HEK293 (cell line): ENCODE results near the gene RGS19.

Experiments used
- EGR2 ChIP-seq: fragments of 450-650 bp; formaldehyde crosslinking; IDR thresholded peaks from 2 replicates; pipeline ENCODE4 v1.5.1; 2016; ENCODE audit warnings: low read depth, missing biosample characterization, missing genetic modification characterization
- HOXC10 ChIP-seq: sonication (generic); formaldehyde crosslinking; IDR thresholded peaks from 2 replicates; pipeline ENCODE4 v1.8.1; 2023; ENCODE audit warnings: mild to moderate bottlenecking, missing genetic modification reagents
- TCF7L2 ChIP-seq: IDR thresholded peaks from 2 replicates; pipeline ENCODE4 v1.6.1; 2011; ENCODE audit warnings: low read depth, mild to moderate bottlenecking, inconsistent platforms, low read length, moderate library complexity, borderline replicate concordance
- ZBTB1 ChIP-seq: fragments of 450-650 bp; formaldehyde crosslinking; IDR thresholded peaks from 2 replicates; pipeline ENCODE4 v1.5.1; 2016; ENCODE audit warnings: missing biosample characterization, missing genetic modification characterization
- ZBTB17 ChIP-seq: fragments of 450-650 bp; formaldehyde crosslinking; IDR thresholded peaks from 2 replicates; pipeline ENCODE4 v1.5.1; 2016; ENCODE audit warnings: missing biosample characterization, missing genetic modification characterization
- ZBTB8A ChIP-seq: fragments of 450-650 bp; formaldehyde crosslinking; IDR thresholded peaks from 2 replicates; pipeline ENCODE4 v1.5.1; 2016; ENCODE audit warnings: missing biosample characterization, missing genetic modification characterization
- ZIC2 ChIP-seq: fragments of 450-650 bp; formaldehyde crosslinking; IDR thresholded peaks from 2 replicates; pipeline ENCODE4 v1.5.1; 2016; ENCODE audit warnings: missing biosample characterization, missing genetic modification characterization
- ZNF112 ChIP-seq: fragments of 450-650 bp; formaldehyde crosslinking; IDR thresholded peaks from 2 replicates; pipeline ENCODE4 v1.5.0; 2017; ENCODE audit warnings: missing biosample characterization, missing genetic modification characterization
- ZNF140 ChIP-seq: fragments of 450-650 bp; formaldehyde crosslinking; IDR thresholded peaks from 2 replicates; pipeline ENCODE4 v1.5.1; 2016; ENCODE audit warnings: missing biosample characterization, missing genetic modification characterization
- ZNF16 ChIP-seq: fragments of 450-650 bp; formaldehyde crosslinking; IDR thresholded peaks from 2 replicates; pipeline ENCODE4 v1.5.1; 2016; ENCODE audit warnings: low read depth, missing biosample characterization, missing genetic modification characterization
- ZNF23 ChIP-seq: fragments of 450-650 bp; formaldehyde crosslinking; IDR thresholded peaks from 2 replicates; pipeline ENCODE4 v1.5.1; 2016; ENCODE audit warnings: missing biosample characterization, missing genetic modification characterization, borderline replicate concordance
- ZNF266 ChIP-seq: fragments of 450-650 bp; formaldehyde crosslinking; IDR thresholded peaks from 2 replicates; pipeline ENCODE4 v1.5.1; 2016; ENCODE audit warnings: missing biosample characterization, missing genetic modification characterization, low read depth
- ZNF350 ChIP-seq: fragments of 450-650 bp; formaldehyde crosslinking; IDR thresholded peaks from 2 replicates; pipeline ENCODE4 v1.5.0; 2017; ENCODE audit warnings: missing biosample characterization, mild to moderate bottlenecking, missing genetic modification characterization
- ZNF366 ChIP-seq: fragments of 450-650 bp; formaldehyde crosslinking; conservative IDR thresholded peaks from 2 replicates; pipeline ENCODE4 v1.5.1; 2016; ENCODE audit warnings: missing biosample characterization, missing genetic modification characterization
- ZNF37A ChIP-seq: fragments of 450-650 bp; IDR thresholded peaks from 2 replicates; pipeline ENCODE4 v1.5.1; 2018; ENCODE audit warnings: missing biosample characterization, missing genetic modification characterization
- ZNF416 ChIP-seq: fragments of 450-650 bp; formaldehyde crosslinking; IDR thresholded peaks from 2 replicates; pipeline ENCODE4 v1.5.1; 2016; ENCODE audit warnings: missing biosample characterization, missing genetic modification characterization
- ZNF558 ChIP-seq: fragments of 450-650 bp; formaldehyde crosslinking; IDR thresholded peaks from 2 replicates; pipeline ENCODE4 v1.5.1; 2016; ENCODE audit warnings: missing biosample characterization, missing genetic modification characterization
- ZNF629 ChIP-seq: fragments of 450-650 bp; formaldehyde crosslinking; IDR thresholded peaks from 2 replicates; pipeline ENCODE4 v1.5.1; 2017; ENCODE audit warnings: missing biosample characterization, missing genetic modification characterization
- TF ChIP-seq, protein P1 (sequence below): fragments of 450-650 bp; formaldehyde crosslinking; IDR thresholded peaks from 2 replicates; pipeline ENCODE4 v1.5.1; 2016; ENCODE audit warnings: missing biosample characterization, missing genetic modification characterization, borderline replicate concordance
- TF ChIP-seq, protein P2 (sequence below): fragments of 450-650 bp; formaldehyde crosslinking; IDR thresholded peaks from 2 replicates; pipeline ENCODE4 v1.5.1; 2017; ENCODE audit warnings: missing biosample characterization, missing genetic modification characterization
- TF ChIP-seq, protein P3 (sequence below): fragments of 450-650 bp; formaldehyde crosslinking; IDR thresholded peaks from 2 replicates; pipeline ENCODE4 v1.5.1; 2016; ENCODE audit warnings: missing biosample characterization, missing genetic modification characterization
- TF ChIP-seq, protein P4 (sequence below): fragments of 450-650 bp; formaldehyde crosslinking; IDR thresholded peaks from 2 replicates; pipeline ENCODE4 v1.5.1; 2016; ENCODE audit warnings: missing biosample characterization, missing genetic modification characterization
- TF ChIP-seq, protein P5 (sequence below): fragments of 450-650 bp; formaldehyde crosslinking; IDR thresholded peaks from 2 replicates; pipeline ENCODE4 v1.5.1; 2016; ENCODE audit warnings: missing biosample characterization, missing genetic modification characterization
- TF ChIP-seq, protein P6 (sequence below): fragments of 450-650 bp; formaldehyde crosslinking; IDR thresholded peaks from 2 replicates; pipeline ENCODE4 v1.5.1; 2016; ENCODE audit warnings: missing biosample characterization, missing genetic modification characterization
- TF ChIP-seq, protein P7 (sequence below): fragments of 450-650 bp; formaldehyde crosslinking; IDR thresholded peaks from 2 replicates; pipeline ENCODE4 v1.5.1; 2016; ENCODE audit warnings: missing biosample characterization, missing genetic modification characterization, low read depth

Gene RGS19

DNA sequence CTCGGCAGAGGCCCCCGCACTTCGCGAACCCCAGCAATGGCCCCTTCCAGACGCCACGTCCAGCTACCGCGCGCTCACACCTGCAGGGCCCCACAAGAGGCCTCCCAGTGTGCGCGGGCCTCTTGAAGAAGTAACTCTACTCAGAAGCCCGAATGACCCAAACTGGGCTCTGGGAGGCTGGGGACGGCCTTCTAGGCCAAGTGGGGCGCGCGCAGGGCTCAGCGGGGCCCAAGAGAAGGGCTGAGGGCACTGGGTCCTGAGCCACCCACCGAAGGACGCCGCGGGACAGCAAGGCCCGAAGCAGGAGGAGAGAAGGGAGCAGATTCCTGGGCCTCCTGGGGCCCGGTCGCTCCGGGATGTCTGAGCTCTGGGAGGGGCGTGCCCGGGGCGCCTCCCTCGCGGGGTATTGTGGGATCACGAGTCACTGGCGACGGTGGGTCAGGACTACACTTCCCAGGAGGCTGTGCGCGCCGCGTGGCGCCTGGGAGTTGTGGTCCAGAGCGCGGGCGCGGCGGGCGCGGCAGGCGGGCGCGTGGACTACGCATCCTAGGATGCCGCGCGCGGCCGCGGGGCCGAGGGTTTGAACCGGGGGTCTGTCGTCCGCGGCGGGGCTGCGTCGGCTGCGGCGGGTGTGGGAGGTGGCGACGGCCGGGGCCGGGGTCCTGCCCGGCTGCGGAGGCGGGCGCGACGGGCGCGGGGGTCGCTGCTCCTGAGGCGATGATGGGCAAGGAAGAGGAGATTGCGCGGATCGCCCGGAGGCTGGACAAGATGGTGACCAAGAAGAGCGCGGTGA is 16.5 kb downstream of the RGS19 start, which contains the start of gene TCEA2 (continued):
- TF ChIP-seq, protein P1, sequence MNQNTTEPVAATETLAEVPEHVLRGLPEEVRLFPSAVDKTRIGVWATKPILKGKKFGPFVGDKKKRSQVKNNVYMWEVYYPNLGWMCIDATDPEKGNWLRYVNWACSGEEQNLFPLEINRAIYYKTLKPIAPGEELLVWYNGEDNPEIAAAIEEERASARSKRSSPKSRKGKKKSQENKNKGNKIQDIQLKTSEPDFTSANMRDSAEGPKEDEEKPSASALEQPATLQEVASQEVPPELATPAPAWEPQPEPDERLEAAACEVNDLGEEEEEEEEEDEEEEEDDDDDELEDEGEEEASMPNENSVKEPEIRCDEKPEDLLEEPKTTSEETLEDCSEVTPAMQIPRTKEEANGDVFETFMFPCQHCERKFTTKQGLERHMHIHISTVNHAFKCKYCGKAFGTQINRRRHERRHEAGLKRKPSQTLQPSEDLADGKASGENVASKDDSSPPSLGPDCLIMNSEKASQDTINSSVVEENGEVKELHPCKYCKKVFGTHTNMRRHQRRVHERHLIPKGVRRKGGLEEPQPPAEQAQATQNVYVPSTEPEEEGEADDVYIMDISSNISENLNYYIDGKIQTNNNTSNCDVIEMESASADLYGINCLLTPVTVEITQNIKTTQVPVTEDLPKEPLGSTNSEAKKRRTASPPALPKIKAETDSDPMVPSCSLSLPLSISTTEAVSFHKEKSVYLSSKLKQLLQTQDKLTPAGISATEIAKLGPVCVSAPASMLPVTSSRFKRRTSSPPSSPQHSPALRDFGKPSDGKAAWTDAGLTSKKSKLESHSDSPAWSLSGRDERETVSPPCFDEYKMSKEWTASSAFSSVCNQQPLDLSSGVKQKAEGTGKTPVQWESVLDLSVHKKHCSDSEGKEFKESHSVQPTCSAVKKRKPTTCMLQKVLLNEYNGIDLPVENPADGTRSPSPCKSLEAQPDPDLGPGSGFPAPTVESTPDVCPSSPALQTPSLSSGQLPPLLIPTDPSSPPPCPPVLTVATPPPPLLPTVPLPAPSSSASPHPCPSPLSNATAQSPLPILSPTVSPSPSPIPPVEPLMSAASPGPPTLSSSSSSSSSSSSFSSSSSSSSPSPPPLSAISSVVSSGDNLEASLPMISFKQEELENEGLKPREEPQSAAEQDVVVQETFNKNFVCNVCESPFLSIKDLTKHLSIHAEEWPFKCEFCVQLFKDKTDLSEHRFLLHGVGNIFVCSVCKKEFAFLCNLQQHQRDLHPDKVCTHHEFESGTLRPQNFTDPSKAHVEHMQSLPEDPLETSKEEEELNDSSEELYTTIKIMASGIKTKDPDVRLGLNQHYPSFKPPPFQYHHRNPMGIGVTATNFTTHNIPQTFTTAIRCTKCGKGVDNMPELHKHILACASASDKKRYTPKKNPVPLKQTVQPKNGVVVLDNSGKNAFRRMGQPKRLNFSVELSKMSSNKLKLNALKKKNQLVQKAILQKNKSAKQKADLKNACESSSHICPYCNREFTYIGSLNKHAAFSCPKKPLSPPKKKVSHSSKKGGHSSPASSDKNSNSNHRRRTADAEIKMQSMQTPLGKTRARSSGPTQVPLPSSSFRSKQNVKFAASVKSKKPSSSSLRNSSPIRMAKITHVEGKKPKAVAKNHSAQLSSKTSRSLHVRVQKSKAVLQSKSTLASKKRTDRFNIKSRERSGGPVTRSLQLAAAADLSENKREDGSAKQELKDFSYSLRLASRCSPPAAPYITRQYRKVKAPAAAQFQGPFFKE = no peak
- TF ChIP-seq ZBTB1 (tag by site-specific recombination) (no peak), ZNF23 (no peak), ZBTB17 (tag by site-specific recombination) (peak; percentile 82), ZNF366 (tag by site-specific recombination) (no peak), ZNF266 (no peak), ZNF37A (tag by site-specific recombination) (no peak), ZIC2 (tag by site-specific recombination) (peak; percentile 93), TCF7L2 (no peak), HOXC10 (CRISPR knock-in tag) (0 out of 2 replicates have a peak, but pooled peaks have one; percentile 3), ZNF558 (tag by site-specific recombination) (no peak), EGR2 (no peak), ZNF629 (tag by site-specific recombination) (no peak; the same call in 1 of the 2 replicates), ZNF350 (tag by site-specific recombination) (no peak), ZNF112 (no peak), ZNF416 (no peak), ZNF140 (no peak), ZNF16 (tag by site-specific recombination) (no peak), ZBTB8A (tag by site-specific recombination) (peak; percentile 94)
- TF ChIP-seq, protein P2, sequence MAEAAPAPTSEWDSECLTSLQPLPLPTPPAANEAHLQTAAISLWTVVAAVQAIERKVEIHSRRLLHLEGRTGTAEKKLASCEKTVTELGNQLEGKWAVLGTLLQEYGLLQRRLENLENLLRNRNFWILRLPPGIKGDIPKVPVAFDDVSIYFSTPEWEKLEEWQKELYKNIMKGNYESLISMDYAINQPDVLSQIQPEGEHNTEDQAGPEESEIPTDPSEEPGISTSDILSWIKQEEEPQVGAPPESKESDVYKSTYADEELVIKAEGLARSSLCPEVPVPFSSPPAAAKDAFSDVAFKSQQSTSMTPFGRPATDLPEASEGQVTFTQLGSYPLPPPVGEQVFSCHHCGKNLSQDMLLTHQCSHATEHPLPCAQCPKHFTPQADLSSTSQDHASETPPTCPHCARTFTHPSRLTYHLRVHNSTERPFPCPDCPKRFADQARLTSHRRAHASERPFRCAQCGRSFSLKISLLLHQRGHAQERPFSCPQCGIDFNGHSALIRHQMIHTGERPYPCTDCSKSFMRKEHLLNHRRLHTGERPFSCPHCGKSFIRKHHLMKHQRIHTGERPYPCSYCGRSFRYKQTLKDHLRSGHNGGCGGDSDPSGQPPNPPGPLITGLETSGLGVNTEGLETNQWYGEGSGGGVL = no peak
- TF ChIP-seq, protein P3, sequence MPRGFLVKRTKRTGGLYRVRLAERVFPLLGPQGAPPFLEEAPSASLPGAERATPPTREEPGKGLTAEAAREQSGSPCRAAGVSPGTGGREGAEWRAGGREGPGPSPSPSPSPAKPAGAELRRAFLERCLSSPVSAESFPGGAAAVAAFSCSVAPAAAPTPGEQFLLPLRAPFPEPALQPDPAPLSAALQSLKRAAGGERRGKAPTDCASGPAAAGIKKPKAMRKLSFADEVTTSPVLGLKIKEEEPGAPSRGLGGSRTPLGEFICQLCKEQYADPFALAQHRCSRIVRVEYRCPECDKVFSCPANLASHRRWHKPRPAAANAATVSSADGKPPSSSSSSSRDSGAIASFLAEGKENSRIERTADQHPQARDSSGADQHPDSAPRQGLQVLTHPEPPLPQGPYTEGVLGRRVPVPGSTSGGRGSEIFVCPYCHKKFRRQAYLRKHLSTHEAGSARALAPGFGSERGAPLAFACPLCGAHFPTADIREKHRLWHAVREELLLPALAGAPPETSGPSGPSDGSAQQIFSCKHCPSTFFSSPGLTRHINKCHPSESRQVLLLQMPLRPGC (tag by site-specific recombination) = no peak
- TF ChIP-seq, protein P4, sequence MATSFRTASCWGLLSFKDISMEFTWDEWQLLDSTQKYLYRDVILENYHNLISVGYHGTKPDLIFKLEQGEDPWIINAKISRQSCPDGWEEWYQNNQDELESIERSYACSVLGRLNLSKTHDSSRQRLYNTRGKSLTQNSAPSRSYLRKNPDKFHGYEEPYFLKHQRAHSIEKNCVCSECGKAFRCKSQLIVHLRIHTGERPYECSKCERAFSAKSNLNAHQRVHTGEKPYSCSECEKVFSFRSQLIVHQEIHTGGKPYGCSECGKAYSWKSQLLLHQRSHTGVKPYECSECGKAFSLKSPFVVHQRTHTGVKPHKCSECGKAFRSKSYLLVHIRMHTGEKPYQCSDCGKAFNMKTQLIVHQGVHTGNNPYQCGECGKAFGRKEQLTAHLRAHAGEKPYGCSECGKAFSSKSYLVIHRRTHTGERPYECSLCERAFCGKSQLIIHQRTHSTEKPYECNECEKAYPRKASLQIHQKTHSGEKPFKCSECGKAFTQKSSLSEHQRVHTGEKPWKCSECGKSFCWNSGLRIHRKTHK (tag by site-specific recombination) = no peak
- TF ChIP-seq, protein P5, sequence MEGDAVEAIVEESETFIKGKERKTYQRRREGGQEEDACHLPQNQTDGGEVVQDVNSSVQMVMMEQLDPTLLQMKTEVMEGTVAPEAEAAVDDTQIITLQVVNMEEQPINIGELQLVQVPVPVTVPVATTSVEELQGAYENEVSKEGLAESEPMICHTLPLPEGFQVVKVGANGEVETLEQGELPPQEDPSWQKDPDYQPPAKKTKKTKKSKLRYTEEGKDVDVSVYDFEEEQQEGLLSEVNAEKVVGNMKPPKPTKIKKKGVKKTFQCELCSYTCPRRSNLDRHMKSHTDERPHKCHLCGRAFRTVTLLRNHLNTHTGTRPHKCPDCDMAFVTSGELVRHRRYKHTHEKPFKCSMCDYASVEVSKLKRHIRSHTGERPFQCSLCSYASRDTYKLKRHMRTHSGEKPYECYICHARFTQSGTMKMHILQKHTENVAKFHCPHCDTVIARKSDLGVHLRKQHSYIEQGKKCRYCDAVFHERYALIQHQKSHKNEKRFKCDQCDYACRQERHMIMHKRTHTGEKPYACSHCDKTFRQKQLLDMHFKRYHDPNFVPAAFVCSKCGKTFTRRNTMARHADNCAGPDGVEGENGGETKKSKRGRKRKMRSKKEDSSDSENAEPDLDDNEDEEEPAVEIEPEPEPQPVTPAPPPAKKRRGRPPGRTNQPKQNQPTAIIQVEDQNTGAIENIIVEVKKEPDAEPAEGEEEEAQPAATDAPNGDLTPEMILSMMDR (tag by site-specific recombination) = no peak
- TF ChIP-seq, protein P6, sequence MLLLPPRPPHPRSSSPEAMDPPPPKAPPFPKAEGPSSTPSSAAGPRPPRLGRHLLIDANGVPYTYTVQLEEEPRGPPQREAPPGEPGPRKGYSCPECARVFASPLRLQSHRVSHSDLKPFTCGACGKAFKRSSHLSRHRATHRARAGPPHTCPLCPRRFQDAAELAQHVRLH = peak; percentile 61
- TF ChIP-seq, protein P7, sequence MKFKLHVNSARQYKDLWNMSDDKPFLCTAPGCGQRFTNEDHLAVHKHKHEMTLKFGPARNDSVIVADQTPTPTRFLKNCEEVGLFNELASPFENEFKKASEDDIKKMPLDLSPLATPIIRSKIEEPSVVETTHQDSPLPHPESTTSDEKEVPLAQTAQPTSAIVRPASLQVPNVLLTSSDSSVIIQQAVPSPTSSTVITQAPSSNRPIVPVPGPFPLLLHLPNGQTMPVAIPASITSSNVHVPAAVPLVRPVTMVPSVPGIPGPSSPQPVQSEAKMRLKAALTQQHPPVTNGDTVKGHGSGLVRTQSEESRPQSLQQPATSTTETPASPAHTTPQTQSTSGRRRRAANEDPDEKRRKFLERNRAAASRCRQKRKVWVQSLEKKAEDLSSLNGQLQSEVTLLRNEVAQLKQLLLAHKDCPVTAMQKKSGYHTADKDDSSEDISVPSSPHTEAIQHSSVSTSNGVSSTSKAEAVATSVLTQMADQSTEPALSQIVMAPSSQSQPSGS (tag by site-specific recombination) = no peak
